Chondrocyte (in vitro differentiated cells): ENCODE measurements around the gene SERPINB10. TPM values are rescaled to one million over a fixed set of nuclear protein-coding genes. Genes with fewer than 3 reads are reported as not detected.

Experiments used
- DNase-seq: peaks from one replicate; pipeline ENCODE4 v3.0.0; 2021; ENCODE audit warnings: mixed read lengths, low spot score
- H3K27ac Mint-ChIP-seq: one replicate; pipeline ENCODE4 v1.8.0; 2021; ENCODE audit warnings: mild to moderate bottlenecking, moderate library complexity, mixed read lengths; ENCODE audit not compliant: unreplicated experiment
- H3K27me3 Mint-ChIP-seq: 2 replicates; pipeline ENCODE4 v1.8.0; 2021; ENCODE audit warnings: low read depth, mixed read lengths
- H3K36me3 Mint-ChIP-seq: 2 replicates; pipeline ENCODE4 v1.8.0; 2021; ENCODE audit warnings: low read depth, mixed read lengths
- H3K4me1 Mint-ChIP-seq: 2 replicates; pipeline ENCODE4 v1.8.0; 2021; ENCODE audit warnings: low read depth, mild to moderate bottlenecking, mixed read lengths
- H3K4me3 Mint-ChIP-seq: one replicate; pipeline ENCODE4 v1.8.0; 2021; ENCODE audit warnings: mild to moderate bottlenecking, moderate library complexity, mixed read lengths; ENCODE audit not compliant: unreplicated experiment
- H3K9me3 Mint-ChIP-seq: 2 replicates; pipeline ENCODE4 v1.8.0; 2021; ENCODE audit warnings: low read depth, mixed read lengths
- CTCF ChIP-seq: fragments of 200-600 bp; sonication (generic); IDR thresholded peaks from 2 replicates; pipeline ENCODE4 v1.5.0; 2021; ENCODE audit warnings: antibody characterized with exemption, mild to moderate bottlenecking, moderate library complexity
- total RNA-seq: library from RNA; stranded (reverse); gene quantifications from 3 replicates; pipeline ENCODE4 v1.2.1, GENCODE V29; 2021

Gene SERPINB10
- total RNA-seq, 1 donor from 2014 or later = not detected

GRCh38 chr18:63890950-63891304 lies 16.8 kb upstream of the SERPINB10 start:
- Mint-ChIP-seq H3K27me3 (peaks cover 27% of the 10 kb centered on the region), H3K4me1 (no peaks in the 10 kb centered on the region), H3K36me3 (no peaks in the 10 kb centered on the region), H3K27ac (no peak overlapping the region), H3K9me3 (peaks cover under 1% of the 10 kb centered on the region), H3K4me3 (no peak overlapping the region)
- TF ChIP-seq CTCF = peak; percentile 52
- DNase-seq = no peak

GRCh38 chr18:63892566-63892965 lies 15.2 kb upstream of the SERPINB10 start:
- Mint-ChIP-seq H3K27ac (no peak overlapping the region), H3K9me3 (no peaks in the 10 kb centered on the region), H3K4me1 (no peaks in the 10 kb centered on the region), H3K4me3 (no peak overlapping the region), H3K36me3 (no peaks in the 10 kb centered on the region), H3K27me3 (peaks cover 30% of the 10 kb centered on the region)
- DNase-seq = no peak
- TF ChIP-seq CTCF = no peak

- Mint-ChIP-seq H3K4me1 (no peaks in the 10 kb centered on the region), H3K36me3 (no peaks in the 10 kb centered on the region), H3K9me3 (no peaks in the 10 kb centered on the region), H3K27me3 (peaks cover 34% of the 10 kb centered on the region), H3K27ac (no peak overlapping the region), H3K4me3 (no peak overlapping the region)
- no peak for DNase-seq
- no peak for TF ChIP-seq CTCF
Observed at GRCh38 chr18:63894106-63894772, 13.5 kb upstream of the SERPINB10 start.

- H3K4me3 Mint-ChIP-seq = no peak overlapping the region
- TF ChIP-seq CTCF = no peak
Observed at GRCh38 chr18:63895190-63895589, 12.6 kb upstream of the SERPINB10 start.

GRCh38 chr18:63897072-63897471 lies 10.7 kb upstream of the SERPINB10 start:
- Mint-ChIP-seq H3K4me3 (no peak overlapping the region), H3K9me3 (no peaks in the 10 kb centered on the region)

More at GRCh38 chr18:63895190-63895589, 12.6 kb upstream of the SERPINB10 start:
- H3K27ac Mint-ChIP-seq = no peak overlapping the region
- no peak for DNase-seq
- peaks cover 31% of the 10 kb centered on the region for H3K27me3 Mint-ChIP-seq
- H3K36me3 Mint-ChIP-seq = no peaks in the 10 kb centered on the region
- H3K4me1 Mint-ChIP-seq = no peaks in the 10 kb centered on the region
- H3K9me3 Mint-ChIP-seq = no peaks in the 10 kb centered on the region

More at GRCh38 chr18:63897072-63897471, 10.7 kb upstream of the SERPINB10 start:
- no peak overlapping the region for H3K27ac Mint-ChIP-seq
- H3K4me1 Mint-ChIP-seq = no peaks in the 10 kb centered on the region
- no peak for DNase-seq
- H3K27me3 Mint-ChIP-seq = peaks cover 31% of the 10 kb centered on the region
- no peak for TF ChIP-seq CTCF
- no peaks in the 10 kb centered on the region for H3K36me3 Mint-ChIP-seq
